Left kidney (tissue), 2 donors: ENCODE measurements around the gene KANSL1. TPM values are rescaled to one million over a fixed set of nuclear protein-coding genes. Genes with fewer than 3 reads are reported as not detected.

Experiments used
- DNase-seq: peaks from one replicate; pipeline ENCODE4 v3.0.0-alpha.2; 2013
- polyA plus RNA-seq: library from polyadenylated mRNA; unstranded; fragments of 120-200 nt; gene quantifications from one replicate; pipeline ENCODE4 v1.2.1, GENCODE V29; 2013; ENCODE audit not compliant: insufficient read length

Gene KANSL1
- polyA plus RNA-seq, 1 donor, result 95.8 TPM

DNA sequence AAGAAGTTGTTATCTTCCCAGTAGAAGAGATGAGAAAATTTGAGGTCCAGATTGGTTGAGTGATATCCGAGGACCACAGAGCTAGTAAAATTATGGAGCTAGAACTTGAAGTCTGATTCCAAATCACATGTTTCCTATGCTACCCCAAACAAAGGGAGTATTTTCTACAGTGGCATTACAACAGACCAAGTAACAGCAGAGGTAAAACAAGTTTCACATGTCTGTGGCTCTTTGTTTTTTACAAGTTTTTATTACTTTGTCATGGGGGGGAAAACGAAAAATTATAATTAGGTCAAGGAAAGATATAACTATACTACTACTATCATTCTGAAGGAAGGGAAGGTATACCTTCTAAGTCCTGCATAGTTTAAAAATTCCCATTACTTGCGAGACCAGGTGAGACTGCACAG lies 49.4 kb downstream of the KANSL1 start:
- no peak for DNase-seq

DNA sequence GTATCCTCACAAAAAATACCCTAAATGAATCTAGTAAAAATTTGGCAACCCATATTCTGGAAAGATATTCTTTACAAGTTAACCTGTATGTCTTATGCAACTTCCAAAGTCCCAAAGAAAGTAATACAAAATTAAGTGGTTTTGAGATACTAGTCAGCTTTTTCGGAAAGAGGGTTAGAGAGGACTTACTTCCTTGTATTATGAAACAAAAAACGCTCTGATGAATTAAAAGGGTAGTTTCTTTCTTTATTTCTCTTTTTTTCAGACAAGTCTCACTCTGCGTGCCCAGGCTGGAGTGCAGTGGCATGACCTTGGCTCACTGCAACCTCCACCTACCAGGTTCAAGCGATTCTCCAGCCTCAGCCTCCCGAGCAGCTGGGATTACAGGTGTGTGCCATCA lies 51.6 kb downstream of the KANSL1 start:
- DNase-seq, result no peak

DNA sequence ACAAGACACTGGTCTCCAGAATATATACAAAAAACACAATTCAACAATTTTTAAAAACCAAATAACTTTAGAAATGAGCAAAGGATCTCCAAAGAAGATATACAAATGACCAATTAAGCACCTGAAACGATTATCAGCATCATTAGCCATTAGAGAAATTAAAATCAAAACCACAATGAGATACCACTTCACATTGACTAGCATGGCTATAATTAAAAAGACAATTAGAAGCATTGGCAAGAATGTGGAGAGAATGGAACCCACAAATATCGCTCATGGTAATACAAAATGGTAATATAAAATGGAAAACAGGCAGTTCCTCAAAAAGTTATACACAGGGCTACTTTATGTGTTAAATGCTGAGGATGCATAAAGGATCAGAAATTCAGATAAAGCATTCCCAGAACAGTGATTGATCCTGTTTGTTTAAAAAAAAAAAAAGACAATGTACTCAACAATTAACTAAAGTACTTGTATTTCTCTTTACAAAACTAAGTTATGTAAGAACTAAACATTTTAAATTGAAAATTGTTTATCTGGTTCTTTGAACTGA lies 52.5 kb downstream of the KANSL1 start:
- DNase-seq, result no peak

DNA sequence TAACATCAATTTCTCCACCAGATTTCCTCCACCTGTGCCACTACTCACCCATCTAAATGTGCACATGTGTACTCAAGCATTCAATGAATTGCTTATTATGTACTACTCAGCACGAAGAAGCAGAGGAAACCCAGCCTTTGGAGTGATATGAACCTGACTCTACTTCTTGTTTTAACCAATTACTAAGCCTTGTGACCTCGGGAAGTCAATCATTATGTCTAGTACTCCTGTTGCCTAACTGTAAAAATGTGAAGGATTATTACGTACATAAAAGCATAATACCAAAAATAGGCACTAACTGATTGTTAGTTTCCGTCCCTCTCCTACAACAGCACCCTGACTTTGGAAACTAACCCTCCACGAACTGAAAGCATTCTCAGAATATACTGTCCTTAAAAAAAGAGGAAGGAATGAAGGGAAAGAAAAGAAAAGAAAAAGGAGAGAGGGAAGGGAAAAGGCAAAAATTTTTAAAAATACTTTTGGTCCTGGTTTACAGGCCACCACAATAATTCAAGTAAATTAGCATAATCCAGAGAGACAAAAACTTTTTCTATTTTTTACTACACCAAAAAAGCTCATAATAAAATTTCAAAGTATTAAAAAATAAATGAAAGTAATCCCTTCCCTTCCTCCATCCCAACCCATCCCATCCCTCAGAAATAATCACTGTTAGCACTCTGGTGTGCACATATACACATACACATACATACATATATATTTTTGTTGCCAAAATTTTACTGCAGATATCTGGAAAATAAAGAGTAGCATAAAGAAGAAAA lies 53.6 kb downstream of the KANSL1 start:
- DNase-seq, result no peak

DNA sequence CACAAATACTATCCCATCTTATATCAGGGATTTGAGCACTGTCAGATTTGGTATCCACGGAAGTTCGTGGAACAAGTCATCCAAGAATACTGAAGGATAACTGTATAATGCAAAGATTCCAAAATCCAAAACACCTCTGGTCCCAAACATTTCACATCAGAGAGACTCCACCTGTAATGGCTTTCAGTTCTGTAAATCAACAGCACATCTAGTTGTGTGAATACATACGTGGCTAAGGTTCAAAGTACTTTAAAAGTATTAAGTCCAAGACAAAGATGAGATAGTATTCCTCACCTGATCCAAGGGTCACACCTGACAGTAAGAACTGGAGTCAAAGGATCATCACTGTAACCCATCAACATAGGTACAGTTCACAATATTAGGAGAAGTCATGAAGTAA lies 54.8 kb downstream of the KANSL1 start:
- DNase-seq, result no peak

DNA sequence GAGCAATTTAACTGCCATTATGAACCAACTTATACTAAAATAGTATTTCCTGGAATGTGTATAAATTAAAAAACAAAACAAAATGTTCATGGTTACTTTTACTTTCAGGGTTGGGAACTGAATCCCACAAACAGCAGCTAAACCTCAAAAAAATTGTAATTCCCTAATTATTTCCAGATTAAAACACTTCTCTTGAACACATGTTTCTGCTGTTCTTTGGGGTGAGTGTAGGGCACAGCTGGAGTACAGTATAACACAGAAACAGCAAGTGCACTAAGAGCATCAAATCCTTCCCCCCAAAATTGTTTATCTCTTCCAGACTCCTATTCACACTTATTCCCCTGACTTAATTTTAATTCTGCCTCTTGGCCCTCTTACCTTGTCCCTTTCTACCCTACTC lies 56.4 kb downstream of the KANSL1 start:
- no peak for DNase-seq

DNA sequence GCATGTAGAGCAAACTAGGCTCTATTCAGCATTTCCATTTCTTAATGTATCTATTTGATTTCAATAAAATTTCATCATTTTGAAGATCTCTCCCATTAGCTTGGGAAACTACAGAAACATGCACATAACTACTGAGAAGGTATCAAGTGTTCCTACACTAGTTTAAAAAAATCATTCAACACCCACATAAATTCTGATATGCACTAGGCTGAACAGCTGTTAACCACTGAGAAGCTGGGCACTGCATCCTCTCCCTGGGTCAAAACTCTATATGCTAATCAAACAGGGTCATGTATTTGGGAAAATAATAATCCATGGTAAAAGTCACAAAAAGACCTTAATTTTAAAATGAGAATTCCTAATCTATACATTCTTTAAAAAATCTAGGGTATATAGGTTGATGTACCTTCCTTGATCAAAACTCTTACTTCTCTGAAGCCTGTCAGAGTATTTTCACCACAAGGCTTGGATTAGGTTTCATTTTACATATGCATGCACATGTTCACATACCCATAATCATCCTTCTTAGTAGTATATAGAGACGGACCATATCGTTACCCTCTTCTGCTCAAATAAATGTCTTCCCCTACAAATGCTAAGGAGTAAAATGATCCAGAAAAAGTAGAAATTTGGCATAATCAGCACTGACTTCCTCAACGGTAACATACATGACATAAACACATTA lies 57.2 kb downstream of the KANSL1 start:
- no peak for DNase-seq

DNA sequence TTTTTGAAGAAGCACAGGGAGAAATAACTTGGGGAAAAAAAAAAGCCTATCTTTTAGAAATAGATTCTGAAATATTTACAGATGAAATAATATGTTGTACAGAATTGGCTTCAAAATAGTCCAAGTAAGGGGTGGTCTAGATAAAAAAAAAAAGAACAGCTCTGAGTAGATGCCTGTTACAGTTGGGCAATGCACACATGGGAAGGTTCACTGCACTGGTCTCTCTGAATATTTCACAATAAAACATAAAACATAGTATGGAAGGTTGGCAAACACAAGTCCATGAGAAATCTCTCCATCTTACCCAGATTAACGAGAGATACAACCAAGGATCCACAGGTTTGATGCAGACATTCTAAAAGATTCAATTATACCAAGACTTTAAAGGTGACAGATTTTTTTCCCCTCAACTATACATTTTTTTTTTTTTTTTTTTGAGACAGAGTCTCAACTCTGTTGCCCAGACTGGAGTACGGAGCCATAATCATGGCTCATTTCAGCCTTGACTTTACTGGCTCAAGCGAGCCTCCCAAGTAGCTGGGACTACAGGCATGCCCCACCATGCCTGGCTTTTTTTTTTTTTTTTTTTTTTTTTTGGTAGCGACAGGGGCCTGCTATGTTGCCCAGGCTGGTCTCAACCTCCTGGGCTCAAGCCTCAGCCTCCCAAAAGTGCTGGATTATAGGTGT lies 58.0 kb downstream of the KANSL1 start:
- no peak for DNase-seq

DNA sequence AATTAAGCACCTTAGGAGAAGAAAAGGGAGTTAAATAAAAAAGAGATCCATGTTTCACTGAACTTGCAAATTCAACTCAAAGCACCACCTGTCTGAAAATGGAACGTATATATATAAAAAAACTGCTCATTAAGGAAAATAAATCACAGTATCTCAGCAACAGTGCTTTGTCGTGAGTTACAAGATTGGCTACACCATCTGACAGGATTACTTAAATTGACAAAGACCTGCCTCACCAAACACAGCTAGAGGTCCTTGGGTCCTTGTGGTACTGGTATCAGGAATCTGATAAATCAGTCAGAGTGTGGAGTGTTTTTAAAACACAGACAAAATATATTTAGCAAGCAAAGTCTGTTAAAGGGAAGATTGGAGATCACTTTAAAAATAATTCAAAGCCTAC lies 63.9 kb downstream of the KANSL1 start:
- DNase-seq, result no peak

DNA sequence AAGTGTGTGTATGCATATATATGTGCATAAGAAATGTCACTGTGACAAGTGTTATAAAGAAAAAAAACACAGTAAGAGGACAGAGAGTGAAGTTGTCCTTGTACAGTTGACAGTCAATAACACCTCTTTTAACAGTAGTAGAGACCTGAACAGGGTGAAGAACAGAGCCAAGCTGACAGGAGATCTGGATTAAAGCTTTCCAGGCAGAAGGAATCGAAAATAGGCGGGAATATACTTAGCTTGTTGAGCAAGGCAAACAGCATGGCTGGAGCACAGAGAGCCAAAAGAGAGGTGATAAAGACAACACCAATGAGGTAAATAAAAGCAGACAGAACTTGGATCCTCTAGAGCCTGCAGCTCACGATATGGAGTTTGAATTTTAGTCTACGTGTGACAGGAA lies 64.8 kb downstream of the KANSL1 start:
- no peak for DNase-seq

DNA sequence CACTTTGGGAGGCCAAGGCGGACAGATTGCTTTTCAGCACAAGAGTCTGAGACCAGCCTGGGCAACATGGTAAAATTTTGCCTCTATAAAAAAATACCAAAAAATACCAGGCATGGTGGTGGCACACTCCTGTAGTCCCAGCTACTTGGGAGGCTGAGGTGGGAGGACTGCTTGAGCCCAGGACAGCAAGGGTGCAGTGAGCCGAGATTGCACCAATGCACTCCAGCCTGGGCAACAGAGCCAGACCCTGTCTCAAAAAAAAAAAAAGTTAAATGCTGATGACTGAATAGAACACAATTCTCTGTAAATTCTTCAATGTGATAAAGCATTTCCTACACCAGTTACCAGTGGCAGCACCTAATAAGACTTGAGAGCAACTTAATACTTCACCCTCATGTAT lies 65.7 kb downstream of the KANSL1 start:
- DNase-seq, result no peak

DNA sequence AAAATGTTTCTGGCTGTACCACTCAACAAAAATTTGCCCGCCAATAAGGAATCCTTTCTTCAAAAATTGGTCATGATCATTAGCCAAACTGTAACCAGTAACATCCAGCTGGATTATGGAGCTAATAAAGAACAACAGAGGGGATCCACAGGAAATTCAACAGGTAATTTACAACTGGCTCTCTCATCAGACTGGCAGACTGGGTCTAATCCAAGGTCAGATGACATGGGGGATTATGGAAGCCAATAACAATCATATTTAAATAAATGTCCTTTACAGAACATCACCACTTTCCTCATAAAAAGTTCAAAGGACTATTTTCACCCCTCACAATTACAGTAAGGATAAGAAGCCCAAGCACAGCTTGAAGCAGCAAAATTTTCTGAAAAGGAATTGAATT lies 66.4 kb downstream of the KANSL1 start:
- DNase-seq, result no peak

DNA sequence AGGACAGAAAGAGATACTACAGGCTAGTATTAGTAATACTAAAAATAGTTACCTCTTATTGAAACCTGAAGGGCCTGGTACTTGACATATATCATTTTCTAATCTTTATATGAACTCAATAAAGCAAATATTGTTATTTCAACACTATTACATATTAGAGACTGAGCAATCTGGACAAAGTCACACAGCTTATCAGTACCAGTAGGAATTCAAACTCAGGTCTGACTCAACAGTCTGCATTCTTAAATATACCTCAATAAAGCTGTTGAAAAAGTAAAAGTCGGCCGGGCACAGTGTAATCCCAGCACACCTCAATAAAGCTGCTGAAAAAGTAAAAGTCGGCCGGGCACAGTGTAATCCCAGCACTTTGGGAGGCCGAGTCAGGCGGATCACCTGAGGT lies 67.4 kb downstream of the KANSL1 start:
- no peak for DNase-seq

DNA sequence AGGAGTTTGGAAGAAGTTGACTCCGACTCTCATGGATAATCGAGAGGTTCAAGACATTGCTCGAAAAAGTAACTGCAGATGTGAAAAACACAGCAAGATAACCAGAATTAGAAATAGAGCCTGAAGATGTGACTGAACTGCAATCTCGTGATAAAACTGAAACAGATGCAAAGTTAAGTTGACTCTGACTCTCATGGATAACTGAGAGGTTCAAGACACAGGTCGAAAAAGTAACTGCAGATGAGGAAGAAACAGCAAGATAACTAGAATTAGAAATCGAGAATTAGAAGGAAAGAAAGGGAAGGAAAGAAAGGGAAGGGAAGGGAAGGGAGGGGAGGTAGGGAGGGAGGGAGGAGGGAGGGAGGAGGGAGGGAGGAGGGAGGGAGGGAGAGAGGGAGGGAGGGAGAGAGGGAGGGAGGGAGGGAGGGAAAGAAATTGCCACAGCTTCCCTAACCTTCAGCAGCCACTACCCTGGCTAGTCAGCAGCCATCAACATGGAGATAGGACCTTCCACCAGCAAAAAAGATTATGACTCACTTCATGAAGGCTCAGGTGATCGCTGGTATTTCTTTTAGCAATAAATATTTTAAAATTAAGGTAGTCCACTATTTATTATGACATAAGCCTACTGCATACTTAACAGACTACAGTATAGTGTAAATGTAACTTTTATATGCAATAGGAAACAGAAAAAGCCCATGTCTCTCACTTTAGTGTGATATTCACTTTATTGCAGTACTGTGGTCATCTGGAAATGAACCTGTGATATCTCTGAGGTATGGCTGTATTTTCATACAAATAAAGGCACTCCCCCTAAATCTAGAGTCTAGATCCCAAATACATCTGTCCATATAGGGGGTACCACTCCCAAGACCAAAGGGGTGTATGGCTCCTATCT lies 68.3 kb downstream of the KANSL1 start:
- no peak for DNase-seq

DNA sequence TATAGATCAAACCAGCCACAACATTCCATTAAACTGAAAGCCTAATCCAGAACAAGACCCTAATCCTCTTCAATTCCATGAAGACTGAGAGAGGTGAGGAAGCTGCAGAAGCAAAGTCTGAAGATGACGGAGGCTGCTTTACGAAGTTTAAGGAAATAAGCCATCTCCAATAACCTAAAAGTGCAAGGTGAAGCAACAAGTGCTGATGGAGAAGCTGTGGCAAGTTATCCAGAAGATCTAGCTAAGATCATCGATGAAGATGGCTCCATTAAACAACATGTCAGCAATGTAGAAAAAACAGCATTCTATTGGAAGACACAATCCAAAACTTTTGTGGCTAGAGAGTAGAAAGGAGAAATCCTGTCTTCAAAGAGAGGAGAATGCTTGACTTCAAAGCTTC lies 69.6 kb downstream of the KANSL1 start:
- no peak for DNase-seq

DNA sequence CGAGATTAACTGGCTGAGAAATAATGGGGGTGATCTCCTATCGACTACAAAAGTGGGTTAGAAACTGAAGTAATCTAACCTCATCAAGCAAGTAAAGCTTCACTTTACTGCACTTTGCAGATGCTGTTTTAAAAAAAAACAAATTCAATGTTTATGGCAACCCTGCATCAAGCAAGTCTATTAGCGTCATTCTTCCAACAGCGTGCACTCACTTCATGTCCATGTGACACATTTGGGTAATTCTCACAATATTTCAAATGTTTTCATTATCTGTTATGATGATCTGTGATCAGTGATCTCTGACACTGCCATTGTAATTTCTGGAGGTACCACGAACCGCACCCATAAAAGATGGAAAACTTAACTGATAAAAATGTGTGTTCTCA lies 70.8 kb downstream of the KANSL1 start:
- DNase-seq, result no peak

DNA sequence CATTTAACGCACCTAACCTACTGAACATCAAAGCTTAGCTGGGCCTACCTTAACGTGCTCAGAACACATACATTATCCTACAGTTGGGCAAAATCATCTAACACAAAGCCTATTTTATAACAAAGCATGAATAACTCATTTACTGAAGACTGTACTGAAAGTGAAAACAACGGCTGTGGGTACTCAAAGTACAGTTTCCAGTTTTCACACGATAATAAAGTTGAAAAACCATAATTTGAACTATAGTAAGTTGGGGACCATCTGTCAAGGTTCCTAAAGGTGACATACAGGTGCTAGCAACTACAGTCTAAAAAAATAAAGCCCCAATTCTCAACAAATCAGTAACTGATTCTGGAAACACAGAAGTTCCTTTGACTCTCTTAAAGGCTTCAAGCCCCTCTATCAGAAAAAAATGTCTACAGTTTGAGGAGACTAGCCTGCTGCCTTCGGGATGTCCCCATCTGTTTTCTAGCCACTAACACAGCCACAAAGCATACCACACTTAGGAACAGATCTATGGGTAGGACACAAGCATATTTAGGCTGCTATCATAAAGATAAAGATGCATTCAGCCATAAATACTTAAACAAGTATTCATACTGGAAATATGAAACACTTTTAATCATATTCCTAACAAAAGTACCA lies 71.3 kb downstream of the KANSL1 start:
- DNase-seq, result no peak

DNA sequence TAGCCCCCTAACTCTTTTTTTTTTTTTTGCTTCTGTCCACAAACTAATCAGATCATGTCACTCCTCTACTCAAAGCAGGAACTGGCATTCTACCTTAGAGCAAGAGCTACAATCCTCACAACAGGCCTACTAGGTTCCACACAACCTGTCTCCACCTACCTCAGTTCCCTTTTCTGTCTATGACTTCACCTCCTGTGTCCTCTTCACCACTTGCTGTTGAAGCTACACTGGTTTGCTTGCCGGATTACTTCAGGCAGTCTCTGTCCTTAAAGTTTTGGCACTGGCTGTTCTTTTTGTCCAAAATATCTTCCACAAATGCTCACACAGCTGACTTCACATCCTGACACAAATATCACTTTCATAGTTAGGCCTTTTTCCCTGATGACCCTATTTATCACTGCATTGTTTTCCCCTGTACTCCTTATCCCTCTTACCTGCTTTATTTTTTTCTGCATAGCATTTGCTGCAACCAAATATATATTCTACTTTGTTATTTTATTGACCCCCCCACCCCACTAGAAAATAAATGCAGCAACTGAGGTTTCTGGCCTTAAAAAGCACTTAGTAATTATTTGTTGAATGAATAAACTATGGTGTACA lies 72.0 kb downstream of the KANSL1 start:
- DNase-seq, result no peak

DNA sequence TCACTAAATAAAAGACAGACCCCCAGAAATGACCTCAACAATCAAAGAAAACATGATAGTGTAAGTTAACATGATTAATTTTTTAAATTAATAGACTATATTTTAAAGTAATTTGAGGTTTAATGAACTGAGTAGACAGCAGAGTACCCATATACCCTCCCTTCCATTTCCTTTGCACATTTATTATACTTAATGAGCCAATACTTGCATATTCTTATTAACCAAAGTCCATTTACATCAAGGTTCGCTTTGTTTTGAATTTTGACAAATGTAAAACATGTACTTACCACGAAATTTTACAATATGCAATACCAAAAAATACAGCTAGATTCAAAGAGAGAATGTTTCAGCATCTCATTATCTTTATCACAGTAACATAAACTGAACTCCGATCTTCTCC lies 72.7 kb downstream of the KANSL1 start:
- no peak for DNase-seq

DNA sequence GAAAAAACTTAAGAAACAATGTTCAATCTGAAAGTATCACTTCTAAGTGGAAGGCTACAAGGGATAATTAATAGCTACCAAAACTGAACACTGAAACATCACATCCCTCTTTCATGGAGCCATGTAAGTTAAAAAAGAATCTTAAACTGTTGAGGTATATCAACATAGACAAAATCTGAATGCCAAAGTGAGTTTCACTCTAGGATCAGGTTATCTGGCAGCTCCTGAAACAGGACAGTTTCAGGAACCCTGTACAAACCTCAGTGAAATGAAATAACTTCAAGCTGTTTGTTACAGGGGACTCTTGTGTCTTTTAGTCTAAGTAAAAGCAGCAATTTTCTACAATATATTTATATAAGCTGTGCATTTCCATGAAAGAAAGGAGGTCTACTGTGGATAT lies 73.2 kb downstream of the KANSL1 start:
- DNase-seq, result no peak

DNA sequence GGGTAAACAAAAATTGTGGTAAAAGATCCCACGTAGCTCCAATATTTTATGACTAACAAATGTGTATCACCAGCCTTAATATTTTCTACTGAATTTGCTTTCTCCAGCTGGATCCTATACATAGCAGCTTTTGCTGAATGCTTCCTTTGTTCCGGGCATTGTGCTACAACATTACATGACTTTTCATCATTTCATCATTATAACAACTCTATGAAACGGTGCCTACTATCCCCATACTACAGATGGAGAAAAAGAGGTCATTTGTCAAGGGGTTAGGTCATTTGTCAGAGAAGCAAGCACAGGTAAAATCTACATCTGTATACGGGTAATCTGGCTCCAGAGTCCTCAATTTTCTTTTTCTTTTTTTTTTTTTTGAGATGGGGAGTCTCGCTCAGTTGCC lies 74.3 kb downstream of the KANSL1 start:
- no peak for DNase-seq
